ENCODE data around the gene B3GALT4.
A peak's percentile ranks its signal among the peaks of the same experiment; 100 is the strongest.

B3GALT4 gene

GRCh38 chr6:33286946-33287914, 10.3 kb downstream of the B3GALT4 start:
- no peak overlapping the region for H3K4me3 ChIP-seq (ENCODE audit: low read depth, low read length)
- no peak for DNase-seq (ENCODE audit: low read depth)
- TF ChIP-seq, protein P1, sequence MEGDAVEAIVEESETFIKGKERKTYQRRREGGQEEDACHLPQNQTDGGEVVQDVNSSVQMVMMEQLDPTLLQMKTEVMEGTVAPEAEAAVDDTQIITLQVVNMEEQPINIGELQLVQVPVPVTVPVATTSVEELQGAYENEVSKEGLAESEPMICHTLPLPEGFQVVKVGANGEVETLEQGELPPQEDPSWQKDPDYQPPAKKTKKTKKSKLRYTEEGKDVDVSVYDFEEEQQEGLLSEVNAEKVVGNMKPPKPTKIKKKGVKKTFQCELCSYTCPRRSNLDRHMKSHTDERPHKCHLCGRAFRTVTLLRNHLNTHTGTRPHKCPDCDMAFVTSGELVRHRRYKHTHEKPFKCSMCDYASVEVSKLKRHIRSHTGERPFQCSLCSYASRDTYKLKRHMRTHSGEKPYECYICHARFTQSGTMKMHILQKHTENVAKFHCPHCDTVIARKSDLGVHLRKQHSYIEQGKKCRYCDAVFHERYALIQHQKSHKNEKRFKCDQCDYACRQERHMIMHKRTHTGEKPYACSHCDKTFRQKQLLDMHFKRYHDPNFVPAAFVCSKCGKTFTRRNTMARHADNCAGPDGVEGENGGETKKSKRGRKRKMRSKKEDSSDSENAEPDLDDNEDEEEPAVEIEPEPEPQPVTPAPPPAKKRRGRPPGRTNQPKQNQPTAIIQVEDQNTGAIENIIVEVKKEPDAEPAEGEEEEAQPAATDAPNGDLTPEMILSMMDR (IDR thresholded peaks at IDR 0.05; ENCODE audit: insufficient read depth, low read depth, low read length, missing control alignments): no peak

DNA sequence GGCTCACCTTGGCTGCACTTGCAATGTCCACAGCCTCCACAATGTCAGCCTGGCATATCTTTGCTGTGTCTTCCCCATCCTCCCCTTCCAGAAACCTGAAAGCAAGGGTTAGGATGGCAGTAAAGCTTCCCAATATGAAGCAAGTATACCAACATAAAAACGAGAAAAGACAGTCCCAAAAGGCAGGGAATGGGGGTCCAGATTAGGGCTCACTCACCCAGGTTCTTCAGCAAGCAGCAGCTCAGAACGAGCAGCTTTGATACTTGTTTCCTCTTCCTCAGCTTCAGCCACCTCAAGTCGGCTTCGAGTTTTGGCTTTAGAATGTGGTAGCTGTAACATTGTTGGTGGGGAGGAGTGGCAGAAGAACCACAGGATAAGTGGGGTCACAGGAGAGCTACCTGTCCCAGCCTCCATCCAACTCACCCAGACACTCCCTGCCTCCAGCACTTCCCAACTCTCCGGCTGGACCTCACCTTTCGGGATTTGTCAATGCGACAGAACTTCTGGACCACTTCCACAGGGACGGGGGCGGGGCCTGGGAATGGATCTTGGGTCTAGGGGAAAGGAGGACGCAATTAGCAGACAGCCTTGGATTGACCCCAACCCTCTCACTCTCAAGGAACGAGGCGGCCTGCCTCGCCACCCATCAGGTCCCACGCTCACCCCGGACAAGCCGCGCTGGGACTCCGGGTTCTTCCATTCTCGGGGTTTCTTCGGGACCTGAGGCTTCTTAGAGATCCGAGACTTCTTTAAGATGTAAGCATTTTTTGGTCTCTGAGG, 11.4 kb downstream of the B3GALT4 start:
- peak overlapping the region; percentile 79 for H3K4me3 ChIP-seq (ENCODE audit: low read depth, low read length)
- TF ChIP-seq, protein P1 (IDR thresholded peaks at IDR 0.05; ENCODE audit: insufficient read depth, low read depth, low read length, missing control alignments): no peak
- no peak for DNase-seq (ENCODE audit: low read depth)

GRCh38 chr6:33288921-33289783, 12.2 kb downstream of the B3GALT4 start, which contains the start of the genes PFDN6 and WDR46:
Gene PFDN6, plus strand, starts transcription at chr6:33289601. Its CDS starts 256 bp downstream, at chr6:33289857.
Gene WDR46, minus strand, starts transcription at chr6:33289239. Its CDS starts 69 bp downstream, at chr6:33289170.
- TF ChIP-seq, protein P1 (IDR thresholded peaks at IDR 0.05; ENCODE audit: insufficient read depth, low read depth, low read length, missing control alignments): no peak
- peak; percentile 92 for DNase-seq (ENCODE audit: low read depth)
- peak within 1 kb of the TSS; percentile 79 for H3K4me3 ChIP-seq (ENCODE audit: low read depth, low read length)

GRCh38 chr6:33289784-33290315, 12.9 kb downstream of the B3GALT4 start:
- TF ChIP-seq, protein P1 (IDR thresholded peaks at IDR 0.05; ENCODE audit: insufficient read depth, low read depth, low read length, missing control alignments): no peak
- DNase-seq (ENCODE audit: low read depth): no peak
- peak overlapping the region; percentile 79 for H3K4me3 ChIP-seq (ENCODE audit: low read depth, low read length)

DNA sequence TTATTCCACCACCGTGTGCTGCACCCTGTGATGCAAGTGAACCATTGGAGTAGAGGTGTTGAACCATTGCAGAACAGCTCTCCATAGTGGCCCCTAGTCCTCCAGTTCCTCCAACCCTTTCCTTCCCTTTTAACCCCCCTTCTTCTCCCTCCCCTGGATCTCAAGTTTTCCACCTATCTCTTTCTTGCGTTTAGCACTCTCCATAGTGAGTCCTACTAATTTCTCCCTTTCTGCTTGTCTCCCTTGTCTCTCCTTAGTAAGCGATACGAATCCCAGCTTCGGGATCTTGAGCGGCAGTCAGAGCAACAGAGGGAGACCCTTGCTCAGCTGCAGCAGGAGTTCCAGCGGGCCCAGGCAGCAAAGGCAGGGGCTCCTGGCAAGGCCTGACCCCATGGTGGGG, 13.5 kb downstream of the B3GALT4 start:
- TF ChIP-seq, protein P1 (IDR thresholded peaks at IDR 0.05; ENCODE audit: insufficient read depth, low read depth, low read length, missing control alignments): no peak
- DNase-seq (ENCODE audit: low read depth): no peak
- peak overlapping the region; percentile 79 for H3K4me3 ChIP-seq (ENCODE audit: low read depth, low read length)

Data from GM12865 (cell line).